Stimulated activated naive CD4-positive, alpha-beta T cell treated with Interleukin-2 at 50 U/mL for 16 hours (primary cell): ENCODE data around the gene VENTX.
A peak's percentile ranks its signal among the peaks of the same experiment; 100 is the strongest.
"Not testable (repeated sequence)": the region's sequence is repeated elsewhere in the genome, so short reads cannot be mapped to it uniquely, and the experiment has no call there.

Experiments
- DNase-seq: peaks from one replicate; lab custom pipeline; 2025; lab: John Stamatoyannopoulos, UW

VENTX gene

GRCh38 chr10:133254421-133255120 is 16.9 kb downstream of the VENTX start:
- no peak for DNase-seq

- no peak for DNase-seq
These were observed 17.7 kb downstream of the VENTX start for GRCh38 chr10:133255323-133255722.

- no peak for DNase-seq
These were observed 19.9 kb downstream of the VENTX start for GRCh38 chr10:133257489-133258065.

- no peak for DNase-seq
These were observed 20.6 kb downstream of the VENTX start for GRCh38 chr10:133258066-133258817.

- peak; percentile 87 for DNase-seq
These were observed 21.4 kb downstream of the VENTX start for GRCh38 chr10:133258818-133259601.

- DNase-seq, result no peak
These were observed 21.9 kb downstream of the VENTX start for GRCh38 chr10:133259602-133259989.

GRCh38 chr10:133260895-133261725 is 23.5 kb downstream of the VENTX start:
- DNase-seq, result peak; percentile 59

GRCh38 chr10:133261726-133262325 is 24.2 kb downstream of the VENTX start:
- DNase-seq, result peak; percentile 86

- DNase-seq, result no peak
These were observed 25.0 kb downstream of the VENTX start for GRCh38 chr10:133262696-133263095.

- DNase-seq, result no peak
These were observed 26.0 kb downstream of the VENTX start for GRCh38 chr10:133263674-133264073.

- peak; percentile 14 for DNase-seq
These were observed 26.8 kb downstream of the VENTX start for GRCh38 chr10:133264461-133264860.

- not testable (repeated sequence) for DNase-seq
These were observed 27.4 kb downstream of the VENTX start for GRCh38 chr10:133265052-133265451.

- no peak for DNase-seq
These were observed 28.6 kb downstream of the VENTX start for GRCh38 chr10:133266056-133266795.

- DNase-seq, result no peak
These were observed 29.6 kb downstream of the VENTX start for GRCh38 chr10:133267293-133267692.

- no peak for DNase-seq
These were observed 30.2 kb downstream of the VENTX start for GRCh38 chr10:133267829-133268228.

- DNase-seq, result no peak
These were observed 30.9 kb downstream of the VENTX start for GRCh38 chr10:133268532-133268931.

- no peak for DNase-seq
These were observed 31.7 kb downstream of the VENTX start for GRCh38 chr10:133269367-133269766.

GRCh38 chr10:133270204-133270603 is 32.5 kb downstream of the VENTX start:
- DNase-seq, result no peak

- DNase-seq, result no peak
These were observed 33.2 kb downstream of the VENTX start for GRCh38 chr10:133270773-133271297.
